HG02642 (cell line): ENCODE measurements around the gene CLEC3A.
"Not testable (repeated sequence)": the region's sequence is repeated elsewhere in the genome, so short reads cannot be mapped to it uniquely, and the experiment has no call there.

Experiments
- ATAC-seq: cut with Tn5 transposase; IDR thresholded peaks from one replicate; pipeline ENCODE4 v1.9.1; 2021; ENCODE audit warnings: mild to moderate bottlenecking; ENCODE audit not compliant: unreplicated experiment, poor library complexity

Gene CLEC3A, protein sequence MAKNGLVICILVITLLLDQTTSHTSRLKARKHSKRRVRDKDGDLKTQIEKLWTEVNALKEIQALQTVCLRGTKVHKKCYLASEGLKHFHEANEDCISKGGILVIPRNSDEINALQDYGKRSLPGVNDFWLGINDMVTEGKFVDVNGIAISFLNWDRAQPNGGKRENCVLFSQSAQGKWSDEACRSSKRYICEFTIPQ

DNA sequence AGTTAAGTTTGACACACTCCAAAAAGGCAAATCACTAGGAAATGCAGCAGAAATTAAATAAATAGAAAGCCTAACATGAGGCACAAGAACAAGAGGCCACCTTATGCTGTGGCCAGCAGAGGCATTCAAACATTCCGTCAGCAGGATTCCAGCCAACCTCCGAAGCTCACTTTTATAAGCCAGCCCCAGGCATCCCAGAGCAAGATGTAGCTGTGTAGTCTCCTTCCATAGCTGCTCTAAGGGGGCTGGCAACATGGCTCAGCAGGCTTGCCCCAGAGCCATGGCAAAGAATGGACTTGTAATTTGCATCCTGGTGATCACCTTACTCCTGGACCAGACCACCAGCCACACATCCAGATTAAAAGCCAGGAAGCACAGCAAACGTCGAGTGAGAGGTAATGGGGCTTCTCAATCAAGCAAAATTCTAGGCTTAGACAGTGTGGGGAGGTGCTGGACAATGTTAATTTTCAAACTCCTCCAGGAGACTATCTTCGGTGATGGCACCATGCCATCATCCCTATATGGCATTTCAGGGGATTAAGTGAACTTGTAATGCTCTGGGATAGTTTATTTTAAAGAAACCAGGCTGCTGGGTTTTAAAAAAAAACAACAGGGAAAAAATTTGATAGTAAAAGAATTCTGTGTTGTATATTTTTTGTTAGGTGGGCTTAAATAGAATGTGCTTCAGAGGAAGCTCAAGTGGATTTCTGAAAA, at the start of gene CLEC3A:
Gene CLEC3A, plus strand, starts transcription at position 202 of the 714 bp plus-strand sequence. Its CDS starts 79 bp downstream, at position 281.
- ATAC-seq, result no peak

DNA sequence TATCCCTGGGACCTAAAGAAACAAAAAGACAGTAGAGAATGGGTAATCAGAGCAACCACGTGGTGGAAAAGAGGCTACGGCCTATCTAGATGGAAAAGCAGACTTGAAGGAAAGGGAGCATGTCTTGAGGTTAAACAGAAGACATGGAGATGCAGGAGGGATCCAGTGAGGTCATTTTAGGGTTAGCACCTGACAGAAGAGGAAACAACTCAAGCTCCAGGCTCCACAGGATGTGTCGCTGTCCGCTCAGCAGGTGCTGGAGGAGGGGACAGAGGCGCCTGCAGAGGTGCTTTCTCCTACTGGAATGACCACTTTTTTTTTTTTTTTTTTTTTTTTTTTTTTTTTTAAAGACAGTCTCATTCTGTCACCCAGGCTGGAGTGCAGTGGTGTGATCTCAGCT, 47.5 kb upstream of the CLEC3A start:
- ATAC-seq, result no peak

DNA sequence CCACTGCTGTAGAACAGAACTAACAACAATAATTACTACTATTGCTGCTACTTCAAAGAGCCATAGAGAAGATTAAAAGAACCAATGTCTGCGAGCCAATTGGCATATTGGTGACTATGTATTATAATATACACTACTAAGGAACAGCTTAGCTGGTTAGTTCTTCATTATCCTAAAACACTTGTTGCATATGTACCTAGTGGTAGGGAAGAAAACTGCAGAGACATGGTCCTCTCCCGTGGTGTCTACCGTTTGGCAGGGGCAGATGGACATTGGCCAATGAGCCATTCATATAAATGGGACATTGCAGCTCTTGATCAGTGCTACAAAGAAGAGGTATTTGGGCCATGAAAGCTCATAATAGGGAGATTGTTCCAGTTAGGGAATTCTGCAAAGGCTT, 46.4 kb upstream of the CLEC3A start:
- no peak for ATAC-seq

DNA sequence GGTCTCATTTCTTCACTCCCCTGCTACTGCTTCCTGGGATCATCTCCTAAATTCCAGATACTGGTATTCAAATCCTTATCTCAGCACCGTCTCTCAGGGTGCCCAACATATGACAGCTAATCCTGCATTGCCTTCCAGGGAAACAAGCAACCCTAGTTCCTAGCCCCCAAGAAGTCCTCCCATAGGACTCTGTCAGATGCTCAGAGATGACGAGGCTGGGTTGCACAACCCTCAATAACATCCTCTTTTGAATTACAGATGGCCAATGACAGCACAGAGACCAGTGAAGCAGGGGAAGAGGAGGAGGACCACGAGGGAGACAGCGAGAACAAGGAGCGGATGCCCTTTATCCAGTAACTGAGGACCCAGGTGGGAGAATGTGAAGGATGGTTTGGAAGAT, 45.0 kb upstream of the CLEC3A start:
- ATAC-seq, result no peak

DNA sequence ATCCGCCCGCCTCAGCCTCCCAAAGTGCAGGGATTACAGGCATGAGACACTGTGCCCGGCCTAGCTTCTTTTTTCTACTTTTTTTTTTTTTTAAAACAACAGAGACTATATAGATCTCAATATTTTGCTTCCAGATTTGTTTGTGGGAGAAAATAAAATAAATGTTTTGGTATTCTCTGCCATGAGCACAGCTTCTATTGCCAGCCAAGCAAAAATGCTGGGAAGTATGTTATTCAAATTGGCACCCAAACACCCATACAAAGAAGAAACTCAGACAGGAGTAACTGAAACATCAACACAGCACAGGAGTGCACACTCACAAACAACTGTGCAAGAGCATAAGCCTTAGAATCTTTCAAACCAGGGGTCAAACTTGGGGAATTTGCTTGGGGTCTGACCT, 37.2 kb upstream of the CLEC3A start:
- no peak for ATAC-seq

DNA sequence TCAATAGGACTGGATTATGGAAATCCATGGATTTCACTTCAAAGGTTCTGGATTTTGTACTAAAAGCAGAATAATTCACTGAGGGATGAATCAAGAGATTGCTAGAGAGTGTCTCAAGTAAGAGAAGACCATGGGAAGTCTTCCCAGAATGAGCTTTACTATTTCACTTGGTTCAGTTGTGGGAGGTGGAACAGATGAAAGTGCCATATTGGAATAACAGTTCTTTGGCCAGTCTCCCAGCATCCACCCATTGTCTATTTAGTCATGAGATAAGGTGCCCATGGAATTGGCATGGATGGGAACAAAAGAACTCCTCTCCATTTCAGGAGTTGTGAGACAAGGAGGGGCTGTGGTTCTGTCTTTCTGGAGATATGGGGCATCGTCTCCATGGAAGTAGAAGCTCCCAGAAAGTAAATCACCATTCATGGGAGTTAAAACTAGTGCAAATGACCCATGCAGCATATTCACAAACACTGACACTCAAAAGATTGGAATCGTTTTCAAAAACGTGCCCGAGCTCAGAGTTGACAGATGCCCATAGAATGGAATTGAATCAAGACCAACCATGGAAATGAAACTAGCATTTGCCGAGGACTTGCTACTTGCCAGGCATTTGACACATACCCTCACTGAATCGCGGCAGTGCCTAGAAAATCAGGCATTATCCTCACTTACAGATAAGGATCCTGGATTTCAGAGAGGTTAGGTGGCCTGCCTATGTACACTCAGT, 36.2 kb upstream of the CLEC3A start:
- no peak for ATAC-seq

DNA sequence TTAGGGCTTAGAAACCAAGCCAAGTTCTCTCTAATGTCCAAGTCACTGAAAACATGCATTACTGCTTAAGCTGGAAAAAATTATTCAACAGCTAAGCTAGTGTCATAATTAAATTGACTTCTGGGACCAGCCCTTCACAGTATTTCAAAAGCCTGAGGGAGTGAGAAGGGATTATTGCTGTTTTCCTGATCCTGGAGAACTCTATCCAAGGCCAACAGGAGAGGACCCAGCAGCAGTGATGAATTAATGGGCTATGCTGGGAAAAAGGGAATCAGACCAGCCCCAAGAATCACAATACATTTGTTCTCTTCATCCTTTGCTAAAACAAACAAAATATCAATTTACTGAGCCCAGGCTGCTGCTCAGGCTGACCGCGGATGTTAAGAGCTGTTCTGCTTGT, 34.5 kb upstream of the CLEC3A start:
- ATAC-seq, result no peak

DNA sequence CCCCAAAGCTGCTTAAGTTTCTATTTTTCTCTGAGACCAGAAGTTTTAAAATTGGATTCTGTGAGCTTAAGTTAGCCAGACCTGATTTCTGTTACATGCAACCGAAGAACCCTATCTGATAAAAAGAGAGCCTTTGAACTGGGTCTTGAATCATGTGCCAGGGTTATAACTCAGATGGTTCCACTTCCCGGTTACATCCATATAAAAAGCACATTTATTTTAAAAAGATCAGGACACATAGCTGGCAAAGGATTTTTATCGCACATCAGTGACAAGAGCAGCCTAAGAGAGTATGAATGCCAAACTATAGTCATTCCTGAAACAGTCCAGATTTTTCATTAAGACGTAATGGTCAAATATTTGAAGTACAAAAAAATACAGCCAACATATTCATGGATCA, 32.5 kb upstream of the CLEC3A start:
- no peak for ATAC-seq

DNA sequence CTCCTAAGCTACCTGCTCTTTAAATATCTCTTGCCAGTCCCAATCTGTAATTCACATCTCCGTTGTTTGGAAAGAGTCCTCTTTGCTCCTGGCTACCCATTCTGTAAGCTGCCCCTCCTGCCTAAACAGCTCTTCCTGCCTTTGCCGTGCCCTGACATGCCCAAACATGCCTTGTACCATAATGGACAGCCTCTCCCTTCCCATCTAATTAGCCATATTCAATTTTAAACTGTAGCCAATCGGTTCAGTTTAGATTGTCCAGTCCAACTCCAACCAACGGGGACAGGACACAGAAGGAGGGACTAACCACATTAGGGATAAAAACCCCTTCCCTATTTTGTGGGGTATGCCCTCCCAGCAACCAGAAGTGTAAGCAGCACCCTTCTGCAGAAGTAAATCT, 30.6 kb upstream of the CLEC3A start:
- ATAC-seq, result no peak

DNA sequence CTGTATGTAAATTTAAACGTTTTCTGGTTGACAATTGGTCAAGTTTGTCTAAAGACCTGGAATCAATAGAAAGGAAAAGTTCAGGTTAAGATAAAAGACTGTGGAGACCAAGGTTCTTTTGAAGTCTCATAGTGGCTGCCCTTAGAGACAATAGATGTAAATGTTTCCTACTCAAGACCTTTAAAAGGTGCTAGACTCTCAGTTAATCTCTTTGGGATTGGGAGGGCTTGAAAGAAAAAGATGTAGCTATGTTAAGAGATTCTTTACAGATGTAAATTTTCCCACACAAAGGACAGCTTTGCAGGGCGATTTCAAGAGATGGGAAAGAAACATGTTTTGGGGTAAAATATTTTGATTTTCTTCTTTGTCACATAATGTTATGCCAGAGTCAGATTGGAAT, 30.0 kb upstream of the CLEC3A start:
- not testable (repeated sequence) for ATAC-seq

DNA sequence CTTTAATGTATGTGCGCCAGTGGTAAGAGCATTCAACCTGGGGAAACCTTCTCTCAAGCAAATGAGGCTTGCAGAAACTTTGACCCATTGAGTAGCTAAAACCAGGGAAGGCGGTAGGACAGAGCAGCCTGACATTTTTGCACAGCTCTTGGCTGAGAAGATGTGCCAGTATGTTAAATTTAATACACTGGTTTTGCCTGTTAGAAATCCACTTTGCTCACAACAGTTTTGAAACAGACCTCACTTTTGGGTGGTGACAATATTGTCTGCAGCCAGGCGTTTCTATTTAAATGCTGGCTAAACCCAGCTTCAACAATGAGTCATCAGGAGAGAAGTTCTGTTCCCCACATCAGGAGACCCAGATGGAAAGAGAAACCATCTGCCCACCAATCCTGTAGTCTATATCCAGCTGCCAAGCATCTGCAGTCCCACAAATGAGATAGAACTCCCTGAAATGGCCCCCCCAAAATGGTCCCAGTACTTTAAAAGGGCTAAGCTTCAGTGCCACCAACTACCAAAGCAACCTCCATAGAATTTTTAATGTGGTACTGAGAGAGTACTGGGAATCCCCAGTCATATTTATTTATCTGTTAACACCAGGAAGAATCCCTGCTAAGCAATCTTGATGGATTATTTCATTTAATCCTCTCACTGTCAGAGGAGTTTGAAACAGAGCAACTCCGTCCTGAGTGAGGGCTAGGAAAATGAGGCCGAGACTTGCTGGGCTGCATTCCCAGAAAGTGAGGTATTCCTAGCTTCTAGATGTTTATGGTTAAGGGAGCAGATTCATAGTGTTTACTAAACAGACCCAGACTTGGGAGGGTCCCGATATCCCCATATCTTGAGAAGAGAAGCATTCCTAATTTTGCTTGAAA, 29.0 kb upstream of the CLEC3A start:
- no peak for ATAC-seq

DNA sequence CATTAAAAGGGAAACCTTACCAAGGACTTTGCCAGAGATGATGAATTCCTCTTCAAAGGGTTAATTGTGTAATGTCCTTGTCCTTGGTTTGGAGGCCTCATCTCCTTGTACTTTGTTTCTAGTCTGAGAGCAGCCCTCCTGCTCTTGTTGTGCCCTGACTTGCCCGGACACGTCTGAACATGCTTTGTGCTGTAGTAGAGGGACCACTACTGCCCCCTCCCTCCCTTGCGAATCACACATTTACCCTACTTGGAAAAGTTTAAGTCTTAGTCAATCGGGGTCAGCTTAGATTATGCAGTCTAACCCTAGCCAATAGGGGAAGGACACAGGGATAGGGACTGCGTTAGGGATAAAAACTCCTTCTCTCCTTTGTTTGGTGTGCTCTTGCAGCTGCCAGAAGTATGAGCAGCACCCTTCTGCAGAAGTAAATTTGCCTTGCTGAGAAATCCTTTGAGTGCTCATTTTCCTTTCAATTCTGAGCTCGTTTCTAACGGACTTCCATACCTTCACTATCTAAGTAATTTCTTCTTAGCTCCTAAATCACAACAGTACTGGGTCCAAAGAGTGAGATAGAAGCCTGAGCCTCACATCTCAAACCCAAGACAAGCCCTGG, 26.4 kb upstream of the CLEC3A start:
- no peak for ATAC-seq

DNA sequence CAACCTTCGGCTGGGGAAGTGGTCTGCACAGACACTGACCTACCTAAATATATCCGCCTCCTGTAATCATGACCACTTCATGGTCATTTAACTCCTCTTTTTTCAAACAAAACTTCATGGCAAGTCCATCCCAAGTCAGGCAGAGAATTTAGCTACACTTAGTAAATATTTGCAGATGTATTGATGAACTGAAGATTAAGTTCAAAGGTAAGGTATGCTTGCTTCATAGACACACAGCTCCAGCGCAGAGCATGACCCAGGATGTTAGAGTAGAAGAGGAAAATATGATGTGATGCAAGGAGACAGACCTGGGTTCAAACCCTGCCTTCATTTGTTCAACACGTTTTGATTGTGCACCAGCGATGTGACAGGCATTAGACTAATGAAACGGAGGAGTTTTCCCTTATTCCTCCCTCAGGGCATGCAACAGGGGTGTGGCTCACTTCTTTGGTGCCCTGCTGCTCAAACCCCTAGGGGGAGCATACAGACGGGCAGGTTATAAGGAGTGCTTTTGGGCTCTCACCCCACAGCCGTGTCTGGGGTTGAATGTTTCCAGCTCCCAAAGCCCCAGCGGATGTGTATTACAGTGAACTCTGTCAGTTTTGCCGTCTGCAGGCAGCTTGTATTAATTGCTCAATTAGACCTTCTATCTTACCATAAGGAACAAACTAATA, 23.9 kb upstream of the CLEC3A start:
- ATAC-seq, result no peak

DNA sequence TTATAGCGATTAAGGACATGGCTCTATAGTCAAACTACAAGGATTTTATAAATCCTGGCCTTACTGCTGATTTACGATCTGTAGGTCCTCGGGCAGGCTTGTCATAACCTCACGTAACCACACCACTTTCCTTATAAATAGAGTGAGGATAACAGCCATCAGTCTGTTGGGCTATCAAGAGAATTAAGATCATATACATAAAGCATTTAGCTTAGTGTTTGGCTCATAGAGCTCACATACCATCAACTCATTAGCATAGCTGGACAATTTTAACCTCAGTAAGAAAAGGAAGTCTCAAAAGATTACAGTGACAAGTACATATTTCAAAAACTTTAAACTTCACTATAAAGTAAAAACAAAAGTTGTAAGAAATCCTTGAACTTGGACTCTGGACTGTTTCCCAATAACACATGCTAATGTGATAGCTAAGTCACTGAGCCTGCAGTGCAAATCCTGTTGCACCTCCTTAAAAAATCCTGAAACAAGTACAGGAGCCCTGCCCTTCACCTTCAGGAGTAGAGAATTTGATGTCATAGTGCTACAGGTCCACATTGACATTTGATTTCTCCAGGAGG, 20.8 kb upstream of the CLEC3A start:
- ATAC-seq, result no peak

DNA sequence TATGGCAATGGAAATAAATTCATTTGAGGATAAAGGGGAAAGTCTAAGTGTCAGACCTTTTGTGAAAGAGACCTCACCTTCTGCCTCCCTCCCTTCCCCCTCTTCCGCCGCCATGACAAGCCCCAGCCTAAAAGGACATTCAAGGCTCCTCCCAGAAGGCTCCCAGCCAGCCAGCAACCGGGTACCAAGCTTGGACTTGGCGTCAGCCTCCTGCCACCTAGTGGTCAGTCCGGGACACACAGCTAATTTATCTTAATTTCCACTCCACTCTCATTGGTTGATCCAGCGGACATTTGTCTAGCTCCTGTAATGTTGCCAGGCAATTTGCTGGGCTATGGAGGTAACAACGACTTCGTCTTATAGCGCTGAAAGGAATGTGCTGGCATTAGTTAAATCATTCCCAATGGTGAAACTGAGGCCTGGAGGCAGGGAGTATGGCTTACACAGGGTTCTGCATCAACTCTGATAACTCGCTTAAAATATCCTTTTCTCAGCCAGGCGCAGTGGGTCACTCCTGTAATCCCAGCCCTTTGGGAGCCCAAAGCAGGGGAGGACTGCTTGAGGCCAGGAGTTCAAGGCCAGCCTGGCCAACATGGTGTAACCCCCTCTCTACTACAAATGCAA, 19.3 kb upstream of the CLEC3A start:
- peak; percentile 99 for ATAC-seq

DNA sequence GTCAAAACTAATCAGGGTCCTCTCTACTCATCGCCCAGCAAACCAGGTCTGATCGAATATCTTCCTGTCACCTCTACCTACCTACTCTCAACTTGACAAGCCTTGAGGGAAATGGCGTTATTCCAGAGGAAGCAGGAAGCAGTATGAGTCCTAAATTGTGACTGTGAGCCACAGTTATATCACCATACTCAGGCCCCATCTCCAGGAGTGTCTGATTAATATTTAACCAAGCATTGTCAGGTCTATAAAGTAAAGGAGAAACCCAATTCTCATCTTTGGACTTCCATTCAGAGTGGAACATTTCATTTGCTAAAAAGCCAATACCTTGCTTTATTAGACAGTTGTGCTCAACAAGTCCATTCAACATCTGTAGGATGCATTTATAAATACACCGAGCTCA, 17.8 kb upstream of the CLEC3A start:
- ATAC-seq, result no peak

DNA sequence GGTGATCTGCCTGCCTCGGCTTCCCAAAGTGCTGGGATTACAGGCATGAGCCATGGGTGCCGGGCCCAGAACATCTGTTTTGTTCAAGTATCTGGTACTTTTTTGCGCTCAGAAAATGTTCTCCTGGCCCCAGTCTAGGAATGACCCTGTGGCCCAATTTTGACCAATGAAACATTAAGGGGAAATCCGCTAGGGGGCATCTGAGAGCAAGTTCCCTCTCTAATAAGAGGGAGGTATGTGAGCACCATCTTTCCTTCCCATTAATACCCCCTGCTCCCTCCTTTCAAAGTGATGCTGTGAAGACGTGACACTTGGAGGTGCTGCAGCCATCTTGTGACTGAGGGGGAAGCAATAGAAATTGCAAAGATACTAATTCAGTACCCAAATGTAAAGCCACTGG, 16.5 kb upstream of the CLEC3A start:
- ATAC-seq, result no peak

DNA sequence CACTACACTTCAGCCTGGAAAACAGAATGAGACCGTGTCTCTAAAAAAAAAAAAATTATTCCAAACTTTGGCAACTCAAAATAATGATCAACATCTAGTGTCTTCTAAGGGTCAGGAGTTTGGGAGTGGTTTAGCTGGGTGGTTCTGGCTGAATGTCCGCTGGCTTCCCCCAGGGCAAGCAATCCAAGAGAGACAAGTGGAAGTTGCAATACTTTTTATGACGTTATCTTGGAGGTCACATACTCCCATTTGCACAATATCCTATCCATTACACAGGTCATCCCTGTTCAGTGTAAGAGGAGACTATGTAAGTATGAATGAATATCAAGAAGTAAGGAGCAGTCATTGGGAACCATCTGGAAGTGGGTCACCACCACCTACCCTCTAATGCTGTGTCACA, 15.2 kb upstream of the CLEC3A start:
- no peak for ATAC-seq

DNA sequence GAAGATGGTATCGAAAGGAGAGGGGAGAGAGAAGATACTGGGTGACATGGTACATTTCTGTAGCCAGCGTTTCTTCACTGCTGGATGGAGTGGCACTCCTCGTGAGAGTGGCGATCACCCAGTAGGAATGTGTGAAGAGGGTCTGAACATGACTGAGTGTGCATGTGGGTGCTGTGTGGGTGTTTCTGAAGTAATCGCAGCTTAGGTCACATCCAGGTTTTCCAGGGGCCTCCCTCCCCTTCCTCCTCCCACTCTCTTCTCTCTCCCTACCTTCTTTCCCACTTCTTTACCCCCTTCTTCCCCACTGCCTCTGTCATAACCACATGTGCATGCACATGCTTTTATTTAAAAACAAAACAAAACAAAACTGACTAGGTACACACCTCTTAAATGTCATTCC, 1.8 kb downstream of the CLEC3A start:
- no peak for ATAC-seq
